HG02571 (cell line): Measurements from ENCODE around the gene MYH1.

Experiments used
- ATAC-seq: cut with Tn5 transposase; IDR thresholded peaks from one replicate; pipeline ENCODE4 v1.9.1; 2021; ENCODE audit warnings: mild to moderate bottlenecking, moderate library complexity; ENCODE audit not compliant: unreplicated experiment

Gene MYH1

GRCh38 chr17:10492004-10492403 lies 26.3 kb downstream of the MYH1 start:
- no peak for ATAC-seq

GRCh38 chr17:10482252-10482651 lies 36.1 kb downstream of the MYH1 start:
- ATAC-seq, result no peak

DNA sequence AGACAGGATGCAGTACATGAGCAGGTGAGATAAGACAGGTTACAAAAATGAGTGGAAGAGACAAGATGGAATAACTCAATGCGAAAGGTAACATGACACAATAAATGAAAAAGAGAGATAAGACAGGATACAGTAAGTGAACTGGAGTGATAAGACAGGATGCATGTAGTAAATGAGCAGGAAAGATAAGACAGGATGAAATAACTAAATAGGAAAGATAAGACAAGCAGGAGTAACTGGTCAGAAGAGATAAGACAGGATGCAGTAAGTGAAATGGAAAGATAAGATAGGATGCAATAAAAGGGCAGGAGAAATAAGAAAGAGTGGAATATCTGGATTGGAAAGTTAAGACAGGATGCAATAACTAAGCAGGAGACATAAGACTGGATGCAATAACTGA lies 40.6 kb downstream of the MYH1 start:
- no peak for ATAC-seq

GRCh38 chr17:10474536-10474935 lies 43.8 kb downstream of the MYH1 start:
- no peak for ATAC-seq

DNA sequence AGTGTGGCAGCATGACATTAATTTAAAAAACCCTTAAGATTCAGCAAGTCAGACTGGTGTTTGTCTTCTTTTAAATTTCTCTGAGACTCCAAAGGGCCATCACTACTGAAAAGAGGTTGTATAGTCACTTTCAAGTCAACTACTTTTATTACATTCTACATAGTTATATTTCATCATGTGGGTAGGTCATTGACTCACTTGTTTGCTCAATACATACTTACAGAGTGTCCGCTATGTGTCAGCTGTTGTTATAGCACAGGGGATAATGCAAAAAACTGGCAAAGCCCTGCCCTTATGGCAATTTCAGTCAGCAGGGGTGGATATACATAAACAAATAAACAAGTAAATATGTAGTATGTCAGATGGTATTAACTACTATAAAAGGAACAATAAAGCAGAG lies 46.5 kb downstream of the MYH1 start:
- no peak for ATAC-seq

DNA sequence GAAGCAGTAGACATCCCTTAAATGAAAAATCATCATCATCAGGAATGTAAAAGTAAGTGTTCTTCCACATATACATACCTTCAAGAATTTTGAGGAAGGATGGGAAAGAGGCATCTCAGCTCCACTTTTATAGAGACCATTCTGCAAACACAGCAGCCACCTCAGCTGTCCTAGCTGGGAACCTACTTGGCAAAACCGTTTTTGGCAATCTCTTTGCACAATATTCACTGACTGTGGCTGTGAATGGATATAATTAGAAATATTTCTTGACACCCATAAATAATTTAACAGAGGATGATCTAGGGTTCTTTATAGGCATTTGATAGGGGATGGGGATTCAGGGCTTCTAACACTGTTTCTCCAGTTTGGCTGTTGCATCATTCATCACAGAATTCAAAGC lies 48.9 kb downstream of the MYH1 start, which contains the start of gene MYH4:
TSS of gene MYH4 (minus strand) at position 101 of the 400 bp plus-strand sequence. CDS start 2,814 bp downstream, outside the sequence.
- ATAC-seq, result no peak

- ATAC-seq, result no peak
These were observed 54.9 kb downstream of the MYH1 start for GRCh38 chr17:10463402-10463801.

- no peak for ATAC-seq
These were observed 58.3 kb downstream of the MYH1 start for GRCh38 chr17:10460062-10460461.

DNA sequence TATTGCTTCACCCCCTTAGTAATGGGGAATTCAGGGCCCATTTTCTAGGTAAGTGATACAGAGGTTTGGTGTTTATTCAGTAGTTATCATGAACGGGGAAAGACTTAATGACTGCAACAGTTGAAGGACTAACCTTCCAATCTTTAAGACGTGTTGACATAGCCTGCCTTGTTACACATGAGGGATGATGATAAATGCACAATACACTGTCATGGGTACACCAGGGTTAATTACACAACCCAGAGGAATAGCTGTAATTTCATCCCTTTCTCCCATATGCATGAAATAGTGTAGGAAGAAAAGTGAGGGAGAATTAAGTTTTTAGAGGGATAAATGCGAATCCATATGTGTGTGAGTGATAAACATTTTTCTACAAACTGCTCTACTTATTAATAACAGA lies 59.6 kb downstream of the MYH1 start:
- no peak for ATAC-seq

DNA sequence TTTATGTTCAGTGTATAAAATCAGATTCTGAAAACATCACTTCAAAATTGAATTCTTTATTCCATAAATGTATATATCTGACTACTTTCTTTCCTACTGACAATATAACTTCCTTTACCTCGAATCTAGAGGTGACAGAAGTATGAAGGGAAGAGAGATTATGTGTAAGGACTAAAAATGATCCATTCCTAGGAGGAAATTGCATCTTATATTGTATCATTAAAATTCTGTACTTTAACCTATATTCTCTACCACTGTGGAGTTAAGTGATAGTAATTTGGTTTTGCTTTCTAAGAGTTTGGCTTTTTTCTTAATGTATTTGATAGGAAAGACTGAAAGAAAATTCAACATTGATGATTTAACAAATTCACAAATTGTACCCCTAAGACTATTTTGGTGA lies 60.4 kb downstream of the MYH1 start:
- ATAC-seq, result no peak

DNA sequence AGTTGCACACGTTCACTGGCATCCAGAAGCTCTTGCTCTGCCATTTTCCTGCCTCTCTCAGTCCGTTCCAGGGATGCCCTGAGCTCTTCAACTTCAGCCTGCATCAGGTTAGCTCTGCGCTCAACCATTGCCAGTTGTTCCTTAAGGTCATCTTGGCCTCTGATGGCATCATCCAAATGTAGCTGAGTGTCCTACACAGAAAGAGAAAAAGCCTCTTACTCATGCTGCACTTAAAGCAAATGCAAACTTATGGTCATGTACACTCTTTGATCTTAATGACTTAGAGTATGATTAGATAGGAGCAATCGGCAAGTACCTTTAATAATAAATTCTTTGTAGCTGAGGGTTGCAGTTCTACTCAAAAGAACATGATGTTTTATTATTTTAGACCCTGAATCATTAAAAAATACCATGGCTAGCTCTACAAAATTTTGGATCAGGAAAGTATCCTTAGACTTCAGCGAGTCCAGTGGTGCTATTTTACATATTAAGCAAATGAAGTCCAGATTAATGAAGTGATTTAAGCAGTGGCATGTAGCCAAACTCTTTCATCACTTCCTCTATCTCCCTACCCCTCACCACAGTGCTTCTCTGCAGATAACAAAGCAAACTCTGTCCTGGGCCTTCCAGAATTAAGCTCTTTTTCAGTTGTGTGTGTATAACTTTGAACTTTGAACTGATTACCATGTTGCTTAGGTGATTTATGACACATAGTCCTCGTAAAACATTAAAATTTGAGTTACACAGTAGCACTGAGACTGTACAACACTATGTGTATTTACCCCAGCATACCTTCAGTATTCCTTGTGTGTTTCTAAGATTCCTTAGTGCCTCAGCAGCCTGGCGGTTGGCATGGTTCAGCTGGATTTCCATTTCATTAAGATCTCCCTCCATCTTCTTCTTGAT lies 71.1 kb downstream of the MYH1 start:
- no peak for ATAC-seq
